Stomach (tissue), 9 donors: Measurements from ENCODE around the gene NAALADL2. TPM values are rescaled to one million over a fixed set of nuclear protein-coding genes. Genes with fewer than 3 reads are reported as not detected.

Experiments
- DNase-seq, 2 donors: peaks; one replicate each; pipeline versions ENCODE4 v3.0.0 to v3.0.0-alpha.2; 2013 to 2019
- H3K27ac ChIP-seq, 5 donors: fragments of 200-600 bp in 4 of 5; sonication (generic) in 4 of 5; one replicate each; pipeline ENCODE4 v1.5.1; 2013 to 2019; ENCODE audit warnings: mild to moderate bottlenecking in 1 of 5, moderate library complexity in 1 of 5
- H3K27me3 ChIP-seq, 3 donors: fragments of 200-600 bp; sonication (generic); one replicate each; pipeline ENCODE4 v1.5.1; 2017 to 2019; ENCODE audit warnings: mixed run types in 1 of 3
- H3K36me3 ChIP-seq, 4 donors: fragments of 200-600 bp; sonication (generic); 1 replicate in 3 of 4; 2 replicates in 1 of 4; pipeline ENCODE4 v1.5.1; 2016 to 2019
- H3K4me1 ChIP-seq, 4 donors: fragments of 200-600 bp; sonication (generic); one replicate each; pipeline ENCODE4 v1.5.1; 2016 to 2019
- H3K4me3 ChIP-seq, 4 donors: fragments of 200-600 bp; sonication (generic) in 3 of 4; one replicate each; pipeline ENCODE4 v1.5.1; 2016 to 2019; ENCODE audit warnings: mild to moderate bottlenecking in 1 of 4
- H3K9me3 ChIP-seq, 4 donors: fragments of 200-600 bp; sonication (generic); one replicate each; pipeline ENCODE4 v1.5.1; 2016 to 2019
- EP300 ChIP-seq: sonication (generic); formaldehyde crosslinking; IDR thresholded peaks from one replicate; pipeline ENCODE4 v1.6.1; 2017; ENCODE audit warnings: antibody characterized with exemption
- POLR2A ChIP-seq, 4 donors: fragments of 450-650 bp; IDR thresholded peaks; one replicate each; pipeline ENCODE4 v1.6.1; 2016; ENCODE audit warnings: antibody characterized with exemption in 4 of 4, control low read depth in 2 of 4, mild to moderate bottlenecking in 1 of 4, moderate library complexity in 1 of 4
- POLR2AphosphoS5 ChIP-seq, 3 donors: sonication (generic); formaldehyde crosslinking; IDR thresholded peaks; one replicate each; pipeline ENCODE4 v1.6.1; 2016; ENCODE audit warnings: antibody characterized with exemption in 3 of 3
- WGBS, 5 donors: extraction: QIAGEN DNeasy Blood & Tissue Kit in 3 of 5; methylation state at CpG; one replicate each; pipeline versions ENCODE4 v1.1.5 to v1.1.7; 2013 to 2018; 5-methylcytosine and 5-hydroxymethylcytosine counted together
- intact Hi-C: fragments of 100-400 bp; cut with DNase I; formaldehyde crosslinking; loops from one replicate; pipeline ENCODE4 v1.15.1; 2023; ENCODE audit warnings: low total_unique reads
- polyA plus RNA-seq, 3 donors: library from polyadenylated mRNA; stranded (reverse); fragments of 200-250 nt; gene quantifications; one replicate each; pipeline ENCODE4 v1.2.3, GENCODE V29; 2013
- total RNA-seq, 5 donors: library from RNA; depleted of rRNA; stranded (reverse); fragments of >200 nt; gene quantifications; one replicate each; pipeline versions ENCODE4 v1.1.0 to v1.2.3, GENCODE V29; 2014 to 2016
- TF ChIP-seq, protein P1 (sequence below), 7 experiments: fragments of 450-650 bp in 4 of 7; fragments of 200-600 bp in 3 of 7; sonication (generic) in 3 of 7; IDR thresholded peaks; one replicate each; pipeline ENCODE4 v1.5.1; 2016 to 2019; ENCODE audit warnings: antibody characterized with exemption in 7 of 7, control low read depth in 2 of 7, mild to moderate bottlenecking in 1 of 7
- donor health status: healthy with polysubstance abuse.
- donor health status: Bipolar disorder and iron deficiency.
- donor health status: healthy.

Gene NAALADL2
- total and polyA plus RNA-seq, 8 donors, result 0.58 to 43.7 (median 5.4) TPM

DNA sequence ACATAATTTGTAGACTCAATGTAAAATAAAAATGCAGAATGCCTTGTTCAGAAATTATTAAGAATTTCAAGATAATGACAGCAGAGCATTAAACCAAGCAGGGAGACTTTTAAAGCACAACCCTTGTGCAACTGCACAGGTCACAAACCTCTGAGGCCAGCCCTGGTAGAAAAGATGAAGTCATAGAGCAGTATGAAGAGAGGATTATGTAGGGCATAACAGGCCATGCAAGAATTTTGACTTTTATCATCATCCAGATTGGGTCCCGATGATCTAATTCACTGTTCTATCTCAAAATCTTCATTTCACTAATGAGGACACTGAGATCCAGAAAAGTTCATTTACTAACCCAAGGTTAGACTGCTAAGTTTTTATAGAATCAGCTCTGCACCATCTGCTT is 388.5 kb downstream of the NAALADL2 start:
- Histone ChIP-seq H3K27me3 (no peaks in the 10 kb centered on the region), H3K4me3 (no peak overlapping the region), H3K27ac (no peak overlapping the region), H3K9me3 (no peaks in the 10 kb centered on the region), H3K4me1 (no peaks in the 10 kb centered on the region), H3K36me3 (no peaks in the 10 kb centered on the region)
- 82 to 96% (median 92%) methylated on average over 1 of the region's 1 CpG for WGBS, 5 donors
- no peak for DNase-seq
- intact Hi-C loops, result no loop called here
- TF ChIP-seq, protein P1, sequence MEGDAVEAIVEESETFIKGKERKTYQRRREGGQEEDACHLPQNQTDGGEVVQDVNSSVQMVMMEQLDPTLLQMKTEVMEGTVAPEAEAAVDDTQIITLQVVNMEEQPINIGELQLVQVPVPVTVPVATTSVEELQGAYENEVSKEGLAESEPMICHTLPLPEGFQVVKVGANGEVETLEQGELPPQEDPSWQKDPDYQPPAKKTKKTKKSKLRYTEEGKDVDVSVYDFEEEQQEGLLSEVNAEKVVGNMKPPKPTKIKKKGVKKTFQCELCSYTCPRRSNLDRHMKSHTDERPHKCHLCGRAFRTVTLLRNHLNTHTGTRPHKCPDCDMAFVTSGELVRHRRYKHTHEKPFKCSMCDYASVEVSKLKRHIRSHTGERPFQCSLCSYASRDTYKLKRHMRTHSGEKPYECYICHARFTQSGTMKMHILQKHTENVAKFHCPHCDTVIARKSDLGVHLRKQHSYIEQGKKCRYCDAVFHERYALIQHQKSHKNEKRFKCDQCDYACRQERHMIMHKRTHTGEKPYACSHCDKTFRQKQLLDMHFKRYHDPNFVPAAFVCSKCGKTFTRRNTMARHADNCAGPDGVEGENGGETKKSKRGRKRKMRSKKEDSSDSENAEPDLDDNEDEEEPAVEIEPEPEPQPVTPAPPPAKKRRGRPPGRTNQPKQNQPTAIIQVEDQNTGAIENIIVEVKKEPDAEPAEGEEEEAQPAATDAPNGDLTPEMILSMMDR (IDR thresholded peaks at IDR 0.05), result no peak
- TF ChIP-seq POLR2AphosphoS5 (IDR thresholded peaks at IDR 0.05) (no peak), POLR2A (IDR thresholded peaks at IDR 0.05) (no peak), EP300 (no peak)

GRCh38 chr3:175248832-175249231 is 389.7 kb downstream of the NAALADL2 start:
- Histone ChIP-seq H3K36me3 (no peaks in the 10 kb centered on the region), H3K9me3 (no peaks in the 10 kb centered on the region), H3K27me3 (no peaks in the 10 kb centered on the region), H3K4me3 (no peak overlapping the region), H3K4me1 (no peaks in the 10 kb centered on the region), H3K27ac (no peak overlapping the region)
- DNase-seq, result no peak
- TF ChIP-seq, protein P1 (IDR thresholded peaks at IDR 0.05), result no peak
- WGBS, 5 donors, result 26 to 51% (median 46%) methylated on average over 2 of the region's 2 CpGs
- intact Hi-C loops, result no loop called here

DNA sequence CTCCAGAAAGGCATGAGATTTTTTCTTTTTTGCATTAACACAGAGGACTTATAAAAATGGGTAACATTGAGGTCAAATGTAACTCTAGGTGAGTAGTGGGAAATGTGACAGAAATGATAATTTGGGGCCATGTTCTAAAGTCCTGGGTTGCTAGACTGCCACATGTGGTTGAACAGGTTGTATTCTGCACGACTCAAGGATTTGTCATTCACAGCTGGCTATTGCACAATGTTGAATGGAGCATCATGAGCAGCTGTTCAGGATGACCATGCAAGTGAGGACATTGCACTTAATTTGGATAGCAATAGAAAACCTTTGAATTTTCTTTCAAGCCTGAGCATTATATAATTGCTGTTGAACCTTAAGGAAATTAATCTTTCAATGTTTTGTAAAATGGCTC is 396.6 kb downstream of the NAALADL2 start:
- Histone ChIP-seq H3K27me3 (no peaks in the 10 kb centered on the region), H3K4me1 (peaks cover 0 to 4% (median 0%) of the 10 kb centered on the region in 4 donors), H3K27ac (no peak overlapping the region), H3K36me3 (no peaks in the 10 kb centered on the region), H3K4me3 (no peak overlapping the region), H3K9me3 (no peaks in the 10 kb centered on the region)
- DNase-seq, result no peak
- no peak for TF ChIP-seq POLR2AphosphoS5 (IDR thresholded peaks at IDR 0.05)
- no peak for TF ChIP-seq EP300
- TF ChIP-seq, protein P1 (IDR thresholded peaks at IDR 0.05), result no peak
- TF ChIP-seq POLR2A (IDR thresholded peaks at IDR 0.05), result no peak
- 50 to 77% (median 59%) methylated on average over 1 of the region's 1 CpG for WGBS, 5 donors
- intact Hi-C loops, result no loop called here

DNA sequence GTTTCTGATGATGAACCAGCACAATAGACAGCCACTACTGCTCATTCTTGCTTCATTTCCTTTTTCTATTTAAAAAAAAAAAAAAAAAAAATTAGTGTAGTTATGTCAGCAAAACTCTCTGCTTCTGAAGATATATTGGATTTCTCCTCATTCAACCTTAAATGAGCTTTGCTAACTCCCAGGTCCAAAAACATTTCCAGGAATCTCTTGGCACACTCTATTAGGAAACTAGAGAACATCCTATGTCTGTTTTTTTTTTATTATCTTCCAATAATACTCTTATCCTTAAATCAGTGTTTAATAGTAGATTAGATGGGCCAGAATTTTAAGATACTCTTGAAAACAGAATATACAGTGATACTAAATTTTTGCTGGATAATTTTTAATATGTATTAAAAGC is 398.0 kb downstream of the NAALADL2 start:
- Histone ChIP-seq H3K4me1 (peaks cover 0 to 4% (median 0%) of the 10 kb centered on the region in 4 donors), H3K27me3 (no peaks in the 10 kb centered on the region), H3K27ac (no peak overlapping the region), H3K4me3 (no peak overlapping the region), H3K36me3 (no peaks in the 10 kb centered on the region), H3K9me3 (no peaks in the 10 kb centered on the region)
- DNase-seq, result no peak
- intact Hi-C loops, result no loop called here
- TF ChIP-seq, protein P1 (IDR thresholded peaks at IDR 0.05), result no peak
- TF ChIP-seq POLR2A (IDR thresholded peaks at IDR 0.05) (no peak), POLR2AphosphoS5 (IDR thresholded peaks at IDR 0.05) (no peak), EP300 (no peak)
